HG02571 (cell line): Measurements from ENCODE around the gene GALNT18.

Source experiments
- ATAC-seq: cut with Tn5 transposase; IDR thresholded peaks from one replicate; pipeline ENCODE4 v1.9.1; 2021; ENCODE audit warnings: mild to moderate bottlenecking, moderate library complexity; ENCODE audit not compliant: unreplicated experiment

The GALNT18 gene

DNA sequence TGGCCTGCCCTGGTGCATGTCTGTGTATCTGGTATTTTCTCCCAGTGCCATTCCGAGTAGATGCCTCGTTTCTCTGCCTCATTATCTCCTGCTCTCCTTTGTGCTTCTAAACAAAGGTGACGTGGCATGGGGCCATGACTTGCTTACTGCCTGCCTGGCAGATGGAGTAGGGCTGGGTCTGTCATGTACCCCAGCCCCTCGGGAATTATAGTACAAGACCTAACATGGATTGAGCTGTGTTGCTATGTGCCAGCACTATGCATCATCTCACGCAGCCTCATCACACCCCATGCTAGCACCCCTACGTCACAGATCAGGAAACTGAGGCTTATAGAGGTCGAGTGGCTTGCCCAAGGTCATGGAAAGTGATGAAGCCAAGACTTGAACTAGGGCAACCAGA is 88.1 kb downstream of the GALNT18 start:
- ATAC-seq, result no peak

DNA sequence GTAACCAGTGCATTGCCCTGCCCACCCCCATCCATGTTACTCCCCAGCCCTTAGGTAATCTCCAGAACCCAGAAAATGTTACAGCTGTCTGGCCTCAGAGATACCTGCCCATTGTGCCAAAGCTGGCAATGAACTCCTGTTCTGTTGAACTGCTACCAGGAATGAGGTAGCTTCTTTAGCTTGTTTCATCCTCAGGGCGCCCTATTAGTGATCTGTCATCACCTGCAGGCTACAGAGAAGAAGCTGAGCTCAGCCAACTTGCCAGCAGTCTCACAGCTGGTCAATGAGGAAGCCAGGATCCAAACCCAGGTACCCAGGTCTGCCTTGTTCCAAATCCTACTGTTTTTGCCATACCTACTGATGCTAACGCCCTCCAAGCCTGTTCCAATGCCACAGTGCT is 88.7 kb downstream of the GALNT18 start:
- ATAC-seq, result no peak

DNA sequence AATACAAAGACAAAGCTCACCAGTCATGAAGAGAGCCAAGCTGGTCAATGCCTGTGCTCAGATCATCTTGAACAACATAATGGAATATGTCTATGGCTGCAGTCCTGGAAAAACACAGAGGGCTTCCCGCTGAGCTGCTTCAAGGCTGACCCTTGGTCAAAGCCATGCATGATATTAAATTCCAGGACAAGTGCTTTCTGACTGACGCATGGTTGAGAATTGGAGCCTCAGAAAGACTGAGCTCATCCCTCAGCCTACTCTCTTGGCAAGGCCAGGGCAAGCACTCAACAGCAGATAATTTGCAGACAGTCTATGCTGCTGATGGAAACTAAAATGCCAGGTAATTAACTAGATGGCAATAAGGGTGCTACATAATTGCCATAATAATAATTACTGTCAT is 89.2 kb downstream of the GALNT18 start:
- no peak for ATAC-seq

DNA sequence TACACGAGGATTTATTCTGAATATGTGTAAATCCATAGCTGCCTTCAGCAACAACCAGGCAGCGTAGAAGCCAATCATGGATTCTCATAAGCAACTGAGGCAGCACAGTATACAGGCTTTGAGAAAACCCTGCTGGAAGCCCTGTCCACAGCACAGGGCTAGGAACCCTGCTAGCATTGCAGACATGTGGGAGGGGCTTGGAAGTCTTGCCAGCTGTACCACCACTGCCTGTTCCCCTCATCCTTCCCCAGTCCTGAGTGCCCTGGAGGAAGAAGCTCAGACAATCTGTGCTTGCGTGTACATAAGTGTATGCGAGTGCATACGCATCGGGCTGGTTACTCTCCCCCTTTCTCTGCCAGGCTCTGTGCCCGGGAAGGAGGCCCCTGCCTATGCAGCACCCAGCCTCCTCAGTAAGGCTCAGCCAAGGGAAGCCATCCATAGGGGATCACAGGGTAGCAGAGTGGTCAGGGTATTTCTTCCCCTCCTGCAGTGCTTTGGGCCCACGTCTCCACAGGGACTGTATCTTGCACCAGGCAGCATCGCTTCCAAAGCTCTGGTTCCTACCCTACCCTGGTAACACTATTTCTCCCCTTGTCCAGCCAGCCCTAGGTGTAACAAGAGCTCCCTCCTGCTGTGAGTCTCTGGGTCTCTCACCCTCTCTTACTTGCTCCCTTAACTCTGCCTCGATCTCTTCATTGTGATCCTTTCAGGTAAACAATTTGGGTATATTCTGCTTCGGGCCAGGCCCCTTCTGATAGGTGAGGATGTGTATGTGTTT is 90.5 kb downstream of the GALNT18 start:
- no peak for ATAC-seq

DNA sequence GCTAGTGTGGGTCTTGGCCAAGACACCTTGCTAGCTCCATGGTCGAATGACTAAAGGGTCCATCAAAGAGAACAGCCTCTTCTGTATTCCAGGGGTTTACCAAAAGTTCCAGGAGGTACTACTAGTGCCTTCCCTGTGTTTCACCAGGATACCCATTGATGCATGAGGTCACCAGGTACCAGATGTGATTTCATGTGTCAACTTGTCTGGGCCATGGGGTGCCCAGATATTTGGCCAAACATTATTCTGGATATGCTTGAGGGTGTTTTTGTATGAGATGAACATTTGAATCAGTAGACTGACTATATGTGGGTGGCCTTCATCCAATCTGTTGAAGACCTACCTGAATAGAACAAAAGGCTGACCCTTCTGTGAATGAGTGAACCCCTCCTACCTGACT is 92.8 kb downstream of the GALNT18 start:
- no peak for ATAC-seq

DNA sequence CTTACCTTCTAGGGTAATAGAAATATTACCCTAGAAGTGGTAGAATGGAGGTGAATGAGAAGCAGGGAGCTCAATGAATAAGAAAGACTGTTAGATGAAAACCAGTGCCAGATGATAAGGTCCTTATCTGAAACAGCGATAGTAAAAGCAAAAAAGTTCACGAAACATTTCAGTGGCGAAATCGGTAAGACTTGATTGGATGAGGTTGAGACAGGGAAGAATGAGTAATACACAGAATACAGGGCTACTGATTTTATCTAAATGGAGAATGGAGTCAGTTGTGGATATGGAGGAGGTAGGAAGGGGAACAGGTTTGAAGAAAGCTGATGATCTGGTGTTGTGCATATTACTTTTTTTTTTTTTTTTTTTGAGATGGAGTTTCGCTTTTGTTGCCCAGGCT is 96.5 kb downstream of the GALNT18 start:
- no peak for ATAC-seq

DNA sequence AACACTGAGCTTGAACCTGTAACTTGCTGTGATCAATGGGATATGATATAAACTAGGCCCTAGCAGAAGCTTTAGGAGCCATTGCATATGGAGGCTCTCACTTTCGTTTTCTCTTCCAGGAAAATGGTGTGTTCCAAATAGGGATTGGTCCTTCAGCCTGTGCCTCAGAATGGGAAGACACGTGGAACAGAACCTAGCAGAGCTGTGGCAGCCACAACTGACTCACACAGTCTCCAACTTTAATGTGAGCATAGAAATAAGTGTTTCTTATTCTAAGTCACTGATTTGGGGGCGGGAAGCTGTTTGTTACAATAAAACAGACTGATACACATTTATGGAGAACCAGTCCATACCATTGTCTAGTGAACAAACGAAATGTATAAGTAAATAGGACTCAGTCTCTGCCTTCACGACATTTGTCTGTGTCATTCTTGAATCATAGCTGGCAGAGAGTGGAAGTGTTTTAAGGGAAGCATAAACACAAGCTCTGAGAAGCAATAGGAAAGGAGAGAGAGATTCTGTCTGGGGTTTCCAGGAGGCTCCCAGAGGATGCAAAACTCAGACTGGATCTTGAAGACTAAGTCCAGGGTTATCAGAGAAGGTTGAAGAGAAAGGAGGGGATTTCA is 97.3 kb downstream of the GALNT18 start:
- ATAC-seq, result no peak

DNA sequence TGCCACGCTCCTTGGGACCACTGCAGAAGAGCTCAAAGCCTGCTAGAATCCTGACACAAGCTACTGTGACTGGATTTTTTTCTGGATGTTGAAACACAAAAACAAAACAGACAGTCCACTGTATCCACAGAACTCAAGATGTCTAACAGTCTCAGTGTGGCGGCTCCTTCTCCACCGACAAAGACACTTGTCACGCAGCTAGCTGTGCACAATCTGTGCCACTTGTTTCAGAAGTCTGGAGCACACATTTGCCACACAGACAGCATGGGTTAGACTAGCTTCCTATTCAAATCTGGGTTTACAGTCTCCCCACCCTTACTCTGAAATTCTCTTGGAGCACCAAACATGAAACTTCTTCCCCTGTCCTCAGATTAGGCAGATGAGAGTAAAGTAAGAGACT is 99.2 kb downstream of the GALNT18 start:
- no peak for ATAC-seq

DNA sequence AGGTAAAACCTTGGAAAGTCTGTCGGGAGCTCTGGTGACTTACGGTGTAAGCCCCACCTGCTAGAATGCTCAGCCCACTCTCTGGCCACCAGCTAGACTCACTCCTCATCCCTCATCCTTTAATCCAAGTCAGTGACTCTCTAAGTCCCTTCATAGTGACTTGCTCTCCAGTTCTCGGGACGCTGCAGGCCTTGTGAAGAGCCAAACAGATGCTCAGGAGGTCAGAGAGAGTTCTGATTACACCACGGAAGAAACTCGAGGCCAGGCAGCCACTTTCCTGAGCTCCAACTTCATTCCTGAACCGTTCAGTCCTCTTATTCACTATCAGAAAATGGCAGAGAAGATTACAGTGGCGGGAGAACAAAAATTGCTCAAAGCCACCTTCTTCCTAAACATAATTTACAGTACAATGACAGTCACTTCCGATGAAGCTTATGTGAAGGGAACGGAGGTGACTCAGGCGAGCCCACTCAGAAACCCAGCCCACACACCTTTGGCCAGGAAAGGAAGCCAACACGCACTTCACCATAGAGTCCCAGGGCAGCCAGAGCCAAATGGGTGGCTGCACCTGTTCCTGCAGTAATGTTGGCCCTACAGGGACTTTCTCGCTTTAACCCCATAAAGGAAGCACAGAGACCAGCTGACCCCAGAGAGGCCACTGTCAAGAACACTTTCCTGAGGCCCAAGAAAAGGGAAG is 100.4 kb downstream of the GALNT18 start:
- ATAC-seq, result no peak

DNA sequence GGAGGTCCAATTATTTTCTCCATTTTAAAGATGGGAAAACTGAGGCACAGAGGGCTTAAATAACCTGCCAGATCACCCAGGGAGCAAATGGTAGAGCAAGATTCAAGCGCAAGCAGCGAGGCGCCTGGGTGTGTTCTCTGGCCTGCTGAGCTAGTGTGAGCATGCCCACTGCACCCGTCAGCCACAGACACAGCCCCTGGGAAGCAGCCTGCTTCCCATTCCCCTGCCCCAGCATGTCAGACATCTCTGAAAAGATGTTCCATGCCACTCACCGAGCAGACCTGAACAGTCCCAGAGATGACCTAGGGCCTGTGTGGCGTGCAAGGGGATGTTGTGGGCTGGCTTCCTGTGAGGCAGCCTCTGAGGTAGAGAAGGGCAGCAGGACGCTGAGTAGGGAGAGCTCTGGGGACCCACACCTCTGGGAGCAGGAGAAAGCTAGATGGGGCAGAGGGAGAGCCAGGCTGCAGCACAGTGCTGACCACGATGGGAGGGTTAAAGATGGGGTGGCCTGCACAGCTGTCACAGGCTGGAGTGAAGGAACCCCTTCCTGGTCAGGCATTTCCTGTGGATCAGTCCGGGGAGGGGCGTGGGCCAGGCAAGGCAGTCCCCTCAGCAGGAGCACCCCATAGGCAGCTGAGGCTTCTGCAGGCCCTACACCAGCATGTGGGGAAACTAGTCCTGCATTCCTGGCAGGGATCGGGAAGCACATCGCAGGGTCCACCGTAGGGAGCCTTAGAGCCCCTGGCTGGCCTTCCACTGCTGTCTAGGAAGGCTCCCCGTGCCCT is 101.4 kb downstream of the GALNT18 start:
- ATAC-seq, result no peak

DNA sequence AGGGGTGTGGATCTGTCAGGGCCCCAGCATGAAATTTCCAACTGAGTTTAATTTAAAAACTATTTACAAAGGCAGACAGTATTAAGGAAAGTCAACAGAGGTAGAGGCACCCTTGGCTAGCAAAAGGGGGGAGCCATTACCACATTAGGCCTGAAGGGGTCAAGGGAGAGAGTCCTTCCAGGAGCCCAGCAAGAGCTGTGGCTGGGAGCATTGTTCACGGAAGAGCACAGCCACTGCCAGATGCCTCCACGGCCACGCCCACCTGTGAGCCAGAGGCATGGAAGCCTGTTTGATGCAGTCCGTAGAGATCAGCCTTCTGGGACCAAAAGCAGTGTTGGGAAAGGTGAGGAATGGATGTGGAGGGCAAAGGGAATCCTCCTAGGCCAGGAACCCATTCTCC is 102.6 kb downstream of the GALNT18 start:
- no peak for ATAC-seq

DNA sequence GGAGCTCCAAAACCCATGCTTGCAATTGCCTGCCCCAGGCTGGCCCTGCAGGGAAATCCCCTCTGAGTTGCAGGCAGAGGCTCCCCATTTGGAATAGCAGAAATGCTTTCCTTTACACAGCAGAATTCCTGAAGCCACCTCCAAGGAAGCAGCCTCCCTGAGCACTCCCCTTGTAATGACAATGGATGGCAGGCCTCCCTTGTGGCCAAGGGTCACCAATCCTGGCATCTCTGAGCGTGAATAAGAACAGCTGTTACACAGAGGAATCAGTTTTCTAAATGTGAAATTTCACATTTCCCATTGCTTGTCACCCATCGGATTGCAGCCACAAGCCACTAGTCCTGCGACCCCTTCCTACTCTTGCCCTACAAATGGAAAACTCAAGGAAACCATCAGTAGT is 107.6 kb downstream of the GALNT18 start:
- ATAC-seq, result no peak

DNA sequence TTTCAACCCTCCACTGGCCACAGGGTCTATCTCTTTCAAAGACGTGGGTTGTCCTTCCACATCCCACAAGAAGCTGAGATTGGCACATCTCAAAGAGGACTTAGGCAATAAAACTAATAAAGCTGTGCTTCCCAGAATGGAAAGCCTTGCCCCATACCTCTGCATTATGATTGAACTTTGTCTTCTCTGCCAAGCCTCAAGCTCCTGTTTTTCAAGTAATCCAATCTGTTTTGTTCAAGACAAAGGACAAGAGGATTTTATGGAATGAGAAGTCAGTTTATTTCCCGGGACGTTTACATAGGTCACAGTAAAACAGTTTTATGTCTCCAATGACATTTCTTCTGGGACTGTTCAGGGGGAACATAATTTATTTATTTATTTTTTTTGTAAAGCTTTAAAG is 108.4 kb downstream of the GALNT18 start:
- ATAC-seq, result no peak

DNA sequence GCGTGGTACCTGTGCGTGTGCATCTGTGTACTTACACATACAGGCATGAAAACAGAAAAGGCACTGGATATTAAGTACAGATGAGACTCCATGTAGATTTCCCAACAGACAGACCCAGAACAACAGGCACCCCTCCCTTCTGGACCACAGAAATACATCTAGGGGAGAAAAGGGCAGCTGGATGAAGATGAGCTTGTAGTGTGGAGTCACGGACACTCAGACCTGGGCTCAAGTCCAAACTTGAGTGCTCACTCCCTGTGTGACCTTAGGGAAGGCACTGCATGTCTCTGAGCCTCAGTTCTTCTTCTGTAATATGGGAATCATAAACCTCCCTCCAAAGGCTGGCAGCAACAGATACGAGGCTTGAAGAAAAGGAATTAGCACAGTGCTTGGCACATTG is 108.9 kb downstream of the GALNT18 start:
- no peak for ATAC-seq

DNA sequence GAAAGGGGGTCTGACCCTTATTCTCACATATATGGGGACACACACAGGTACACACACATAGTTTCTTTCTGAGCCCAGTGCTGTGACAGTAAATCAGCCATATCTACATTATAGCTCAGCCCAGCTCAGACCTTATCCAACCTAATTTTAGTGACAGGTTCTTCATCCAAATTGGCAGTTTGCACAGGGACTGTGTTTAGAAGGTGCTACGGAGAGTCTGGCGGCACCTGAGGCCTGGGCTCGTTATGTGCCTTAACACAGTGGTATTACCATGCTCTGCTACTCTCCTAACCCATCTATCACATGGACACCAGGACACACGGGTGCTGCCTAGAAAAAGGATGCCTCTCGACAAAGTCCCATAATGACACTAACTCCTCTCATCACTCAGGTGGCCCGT is 109.3 kb downstream of the GALNT18 start:
- ATAC-seq, result no peak

DNA sequence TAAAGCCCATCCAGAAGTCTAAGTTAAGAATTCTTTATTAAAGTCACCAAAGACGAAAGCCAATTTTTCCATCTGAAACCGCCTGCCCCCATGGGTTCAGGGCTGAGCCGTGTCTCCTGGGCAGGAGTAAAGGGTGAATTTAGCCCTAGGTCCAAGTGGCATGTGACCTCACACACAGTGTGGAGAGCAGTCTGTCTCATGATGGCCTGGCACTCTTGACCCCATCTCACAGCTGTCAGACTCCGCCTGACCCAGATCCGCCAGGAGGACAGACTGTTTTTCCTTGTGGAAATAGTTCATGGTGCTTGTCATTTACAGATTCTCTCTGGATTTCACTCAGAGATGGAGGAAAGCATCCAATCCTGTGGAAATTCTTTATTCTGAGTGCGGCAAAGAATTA is 109.7 kb downstream of the GALNT18 start:
- ATAC-seq, result no peak

DNA sequence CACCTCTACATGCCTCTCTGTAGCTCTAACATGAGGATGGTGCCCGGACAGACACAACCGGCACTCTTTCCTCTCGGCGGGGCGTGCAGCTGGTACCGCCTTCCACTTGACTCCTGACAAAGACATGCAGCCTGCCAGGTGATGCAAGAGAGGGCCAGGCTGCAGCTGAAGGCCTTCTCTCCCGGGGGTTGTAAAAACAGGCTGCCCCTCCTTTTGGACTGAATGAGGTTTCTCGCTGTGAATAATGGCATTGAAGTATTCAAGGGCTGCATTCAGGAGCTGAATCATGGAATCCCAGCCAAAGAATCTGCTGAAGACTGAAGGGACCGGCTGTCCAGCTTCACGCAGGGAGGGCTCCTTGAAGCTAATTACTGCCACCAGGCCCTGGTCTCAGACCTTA is 110.9 kb downstream of the GALNT18 start:
- no peak for ATAC-seq

DNA sequence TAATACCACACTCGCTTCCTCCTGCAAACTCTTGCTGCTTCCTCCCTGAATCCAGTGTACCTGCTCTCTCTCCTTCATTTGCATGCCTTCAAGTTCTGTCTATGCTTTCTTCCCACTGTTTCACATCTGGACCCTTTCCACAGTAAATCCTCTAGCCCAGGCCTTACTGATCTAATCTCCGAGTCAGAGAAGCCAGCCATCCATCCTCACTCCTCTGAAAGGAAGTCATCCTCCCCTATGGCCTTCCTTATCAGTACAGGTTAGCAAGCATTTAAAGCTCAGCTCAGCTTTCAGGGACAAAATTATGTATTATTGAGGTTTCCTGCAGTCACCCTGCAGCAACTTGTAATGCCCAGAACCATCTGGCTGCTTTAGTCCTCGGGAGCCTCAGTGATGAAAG is 116.1 kb downstream of the GALNT18 start:
- ATAC-seq, result no peak

DNA sequence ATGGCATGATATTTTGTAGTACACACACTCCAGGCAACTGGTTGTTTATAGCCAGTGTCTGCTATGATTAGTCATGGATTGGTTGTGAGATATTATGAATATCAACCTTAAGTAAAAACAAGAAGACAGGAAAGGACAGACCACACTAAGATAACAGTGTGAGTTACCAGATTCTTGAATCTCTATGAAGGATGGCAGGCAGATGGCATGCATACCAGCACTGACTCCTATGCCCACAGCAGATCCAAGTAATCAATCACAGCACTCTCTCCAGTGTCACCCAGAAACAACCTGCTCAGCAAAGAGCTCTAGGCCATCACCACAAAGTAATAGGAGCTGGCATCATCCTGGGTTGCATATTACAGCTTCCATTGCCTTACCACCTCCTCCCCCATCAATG is 116.6 kb downstream of the GALNT18 start:
- no peak for ATAC-seq

DNA sequence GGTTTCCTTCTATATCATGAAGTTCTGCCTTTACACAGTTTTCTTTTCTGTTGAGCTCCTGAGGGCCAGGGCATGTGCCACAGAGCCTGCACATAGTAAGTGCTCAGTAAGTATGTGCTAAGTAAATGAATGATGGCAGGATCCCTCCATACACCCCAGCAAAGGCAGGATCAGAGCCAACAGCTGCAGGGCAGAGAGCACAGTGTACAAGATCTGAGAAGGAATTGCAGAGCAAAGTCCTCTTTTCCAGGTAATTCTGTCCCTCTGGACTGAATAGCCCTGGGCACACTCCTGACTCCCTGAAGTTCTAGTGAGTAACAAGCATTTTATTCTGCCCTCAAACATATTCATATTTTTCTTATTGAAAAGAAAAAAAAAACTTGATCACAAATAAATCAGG is 117.7 kb downstream of the GALNT18 start:
- ATAC-seq, result no peak

DNA sequence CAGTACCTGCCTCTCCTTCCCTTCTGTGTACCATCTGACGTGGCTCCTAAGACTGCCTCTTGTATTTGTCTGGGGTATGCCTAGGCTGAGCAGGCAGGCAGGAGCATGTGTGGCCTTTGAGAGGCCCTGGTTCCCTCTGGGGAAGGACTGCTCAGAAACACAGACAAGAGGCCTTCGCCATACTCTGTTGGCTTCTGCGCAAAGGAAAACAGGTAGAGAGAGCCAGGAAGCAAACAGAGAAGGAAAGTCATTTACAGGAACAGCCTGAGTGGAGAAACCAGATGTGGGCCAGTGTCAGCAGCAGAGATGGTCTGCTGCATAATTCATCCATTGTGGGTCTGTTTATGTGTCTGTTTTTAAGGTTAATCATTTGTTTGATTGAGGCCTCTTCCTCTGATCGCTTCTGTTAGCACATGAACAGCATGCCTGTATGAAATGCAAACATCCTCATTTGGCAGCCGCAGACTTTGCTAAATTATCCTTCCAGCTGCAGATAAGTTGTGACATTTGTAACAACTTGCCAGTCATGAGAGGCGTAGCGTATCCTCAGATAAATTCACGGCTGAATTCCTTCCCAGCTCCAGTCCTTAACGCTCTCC is 119.4 kb downstream of the GALNT18 start:
- no peak for ATAC-seq
